ENCODE results near the gene VCL. TPM values are rescaled to one million over a fixed set of nuclear protein-coding genes. Genes with fewer than 3 reads are reported as not detected.
"Not testable (repeated sequence)": the region's sequence is repeated elsewhere in the genome, so short reads cannot be mapped to it uniquely, and the experiment has no call there.

VCL gene
- total RNA-seq, 2 experiments from 2014 or later, result 18.5 to 19.7 TPM

GRCh38 chr10:74027702-74028101, 29.8 kb downstream of the VCL start:
- Mint-ChIP-seq H3K27me3 (no peaks in the 10 kb centered on the region), H3K4me1 (ENCODE audit: low read depth) (peaks cover 57% of the 10 kb centered on the region), H3K4me3 (no peak overlapping the region), H3K36me3 (ENCODE audit: low read depth) (peaks cover 11% of the 10 kb centered on the region), H3K27ac (no peak overlapping the region), H3K9me3 (no peaks in the 10 kb centered on the region)
- Histone ChIP-seq H3K27me3 (ENCODE audit: control insufficient read depth in 1 of 2, insufficient read depth in 2 of 2, low read length in 2 of 2) (no peaks in the 10 kb centered on the region), H3K4me3 (ENCODE audit: low read length) (no peak overlapping the region), H3K4me1 (ENCODE audit: insufficient read depth, low read length) (no peaks in the 10 kb centered on the region), H3K27ac (ENCODE audit: low read depth in 1 of 2, low read length in 2 of 2) (no peak overlapping the region), H3K9me3 (ENCODE audit: control insufficient read depth in 1 of 2, insufficient read depth in 1 of 2, low read length in 2 of 2) (no peaks in the 10 kb centered on the region), H3K36me3 (ENCODE audit: insufficient read depth, low read length) (no peaks in the 10 kb centered on the region)
- no peak for ATAC-seq (ENCODE audit: poor library complexity)
- ChIA-PET POLR2A (interaction anchor here (0.7 kb wide), 1 partner anchor 178 kb away, joined by 3 read pairs; no protein-coding TSS in a partner anchor), CTCF (interaction anchor here (0.7 kb wide), 1 partner anchor 39 kb away, joined by 3 read pairs; no protein-coding TSS in a partner anchor)
- intact Hi-C loops (cut with DNase I, micrococcal nuclease), result no loop called here
- TF ChIP-seq CTCF (IDR thresholded peaks at IDR 0.05), result no peak
- no peak for DNase-seq

GRCh38 chr10:74029943-74030342, 32.0 kb downstream of the VCL start:
- H3K4me3 ChIP-seq (ENCODE audit: low read length), result no peak overlapping the region
- peaks cover 65% of the 10 kb centered on the region for H3K4me1 Mint-ChIP-seq (ENCODE audit: low read depth)
- POLR2A ChIA-PET, result no interaction called here
- no peaks in the 10 kb centered on the region for H3K27me3 Mint-ChIP-seq
- peaks cover 3% of the 10 kb centered on the region for H3K36me3 ChIP-seq (ENCODE audit: insufficient read depth, low read length)
- intact Hi-C loops (cut with DNase I, micrococcal nuclease), result loop anchor here in 1 of 2 experiments (5.0 kb wide), 1 partner anchor 73 kb away; no protein-coding TSS in a partner anchor
- H3K36me3 Mint-ChIP-seq (ENCODE audit: low read depth), result peaks cover 8% of the 10 kb centered on the region
- CTCF ChIA-PET, result no interaction called here
- peaks cover 6% of the 10 kb centered on the region for H3K4me1 ChIP-seq (ENCODE audit: insufficient read depth, low read length)
- DNase-seq, result no peak
- no peak for ATAC-seq (ENCODE audit: poor library complexity)
- H3K27ac ChIP-seq (ENCODE audit: low read depth in 1 of 2, low read length in 2 of 2), result no peak overlapping the region
- no peaks in the 10 kb centered on the region for H3K27me3 ChIP-seq (ENCODE audit: control insufficient read depth in 1 of 2, insufficient read depth in 2 of 2, low read length in 2 of 2)
- no peak overlapping the region for H3K27ac Mint-ChIP-seq
- H3K9me3 Mint-ChIP-seq, result no peaks in the 10 kb centered on the region
- no peaks in the 10 kb centered on the region for H3K9me3 ChIP-seq (ENCODE audit: control insufficient read depth in 1 of 2, insufficient read depth in 1 of 2, low read length in 2 of 2)
- H3K4me3 Mint-ChIP-seq, result no peak overlapping the region
- no peak for TF ChIP-seq CTCF (IDR thresholded peaks at IDR 0.05)

GRCh38 chr10:74032208-74032607, 34.3 kb downstream of the VCL start:
- H3K9me3 Mint-ChIP-seq; H3K9me3 ChIP-seq (ENCODE audit: control insufficient read depth in 1 of 2, insufficient read depth in 1 of 2, low read length in 2 of 2); H3K4me1 ChIP-seq (ENCODE audit: insufficient read depth, low read length); H3K36me3 ChIP-seq (ENCODE audit: insufficient read depth, low read length); POLR2A ChIA-PET; H3K27me3 ChIP-seq (ENCODE audit: control insufficient read depth in 1 of 2, insufficient read depth in 2 of 2, low read length in 2 of 2); H3K27ac Mint-ChIP-seq; H3K36me3 Mint-ChIP-seq (ENCODE audit: low read depth); H3K27ac ChIP-seq (ENCODE audit: low read depth in 1 of 2, low read length in 2 of 2); ATAC-seq (ENCODE audit: poor library complexity); H3K4me3 Mint-ChIP-seq; DNase-seq; H3K4me3 ChIP-seq (ENCODE audit: low read length); H3K27me3 Mint-ChIP-seq: not testable (repeated sequence)
- intact Hi-C loops (cut with DNase I, micrococcal nuclease), result loop anchor here in 1 of 2 experiments (5.0 kb wide), 1 partner anchor 75 kb away; no protein-coding TSS in a partner anchor
- CTCF ChIA-PET, result interaction anchor here (0.6 to 1.2 kb wide), 2 partner anchors 9 to 91 kb away, joined by 3 read pairs; no protein-coding TSS in a partner anchor
- peaks cover 56% of the 10 kb centered on the region for H3K4me1 Mint-ChIP-seq (ENCODE audit: low read depth)

Measured in CD4-positive, alpha-beta T cell (primary cell).